Lower leg skin (tissue), 4 donors: ENCODE data around the gene PDE1C. TPM values are rescaled to one million over a fixed set of nuclear protein-coding genes. Genes with fewer than 3 reads are reported as not detected.

Experiments used
- DNase-seq, 2 donors: peaks; one replicate each; pipeline ENCODE4 v3.0.0-alpha.2; 2019; ENCODE audit warnings: low spot score in 2 of 2
- H3K4me3 ChIP-seq: fragments of 200-600 bp; sonication (generic); 2 replicates; pipeline ENCODE4 v1.5.1; 2017; ENCODE audit warnings: mild to moderate bottlenecking, low read depth; ENCODE audit not compliant: poor library complexity, severe bottlenecking
- CTCF ChIP-seq, 3 donors: fragments of 450-650 bp; IDR thresholded peaks; one replicate each; pipeline ENCODE4 v1.5.1; 2016; ENCODE audit warnings: antibody characterized with exemption in 3 of 3, mild to moderate bottlenecking in 3 of 3, moderate library complexity in 2 of 3
- POLR2A ChIP-seq, 2 donors: fragments of 450-650 bp; IDR thresholded peaks; one replicate each; pipeline ENCODE4 v1.6.1; 2016 to 2017; ENCODE audit warnings: antibody characterized with exemption in 2 of 2, mild to moderate bottlenecking in 1 of 2, moderate library complexity in 1 of 2
- WGBS, 2 donors: methylation state at CpG; one replicate each; pipeline ENCODE4 v1.1.5; 2018; 5-methylcytosine and 5-hydroxymethylcytosine counted together
- intact Hi-C: fragments of 100-400 bp; cut with DNase I; formaldehyde crosslinking; loops from one replicate; pipeline ENCODE4 v1.15.0; 2023; ENCODE audit warnings: low total_unique reads
- total RNA-seq, 4 donors: library from RNA; depleted of rRNA; stranded (reverse); fragments of >200 nt; gene quantifications; one replicate each; pipeline ENCODE4 v1.1.0, GENCODE V29; 2016

The PDE1C gene
- total RNA-seq, 4 donors from 2014 or later = 0.53 to 3.5 (median 3.0) TPM

GRCh38 chr7:31825576-31825975, 244.6 kb downstream of the PDE1C start:
- no peak for TF ChIP-seq CTCF (IDR thresholded peaks at IDR 0.05)
- TF ChIP-seq POLR2A (IDR thresholded peaks at IDR 0.05) = no peak
- no peak for DNase-seq
- no peak overlapping the region for H3K4me3 ChIP-seq
- intact Hi-C loops = no loop called here

- no peak for TF ChIP-seq CTCF (IDR thresholded peaks at IDR 0.05)
- no peak for TF ChIP-seq POLR2A (IDR thresholded peaks at IDR 0.05)
- no peak for DNase-seq
- H3K4me3 ChIP-seq = no peak overlapping the region
- intact Hi-C loops = no loop called here
- 86 to 89% methylated on average over 5 of the region's 5 CpGs for WGBS, 2 donors
Observed at GRCh38 chr7:31819031-31819430, 251.2 kb downstream of the PDE1C start.

DNA sequence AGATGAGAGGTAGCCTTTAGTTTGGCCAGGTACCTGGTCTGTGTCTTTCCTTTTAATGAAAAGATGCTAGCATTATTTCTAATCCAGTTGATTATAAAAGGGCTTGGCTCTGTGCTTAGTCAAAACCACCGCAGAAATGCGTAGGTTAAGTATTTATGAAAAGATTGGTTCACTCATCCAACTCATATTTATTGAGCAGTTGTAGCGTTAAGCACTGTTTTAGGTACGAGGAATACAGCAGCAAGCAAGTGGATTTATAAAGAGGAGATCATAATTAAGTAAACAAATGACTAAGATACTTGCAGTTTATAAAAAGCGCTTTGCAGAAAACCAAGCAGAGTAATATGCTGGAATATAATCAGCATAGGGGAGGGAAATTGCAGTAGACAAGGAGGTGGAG, 253.4 kb downstream of the PDE1C start:
- 83 to 88% methylated on average over 5 of the region's 5 CpGs for WGBS, 2 donors

DNA sequence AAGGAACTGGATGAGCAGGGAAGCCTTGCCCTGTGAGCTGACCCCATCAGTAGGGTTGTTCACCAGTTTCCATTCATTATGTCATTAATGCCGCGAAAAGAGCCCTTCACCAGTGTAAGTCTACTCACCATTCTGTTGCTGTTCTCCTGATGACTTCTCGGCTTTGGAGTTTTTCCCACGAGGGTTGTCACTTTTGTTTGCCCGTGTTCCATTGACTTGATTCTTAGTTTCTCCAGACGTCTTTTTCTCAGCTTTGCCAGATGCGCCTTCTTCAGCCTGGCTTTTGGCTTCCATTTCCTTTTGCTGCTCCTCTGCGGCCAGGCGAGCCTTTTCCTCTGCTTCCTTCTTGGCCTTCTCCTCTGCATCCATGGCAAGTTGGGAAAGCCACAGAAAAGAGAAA, 254.4 kb downstream of the PDE1C start:
- H3K4me3 ChIP-seq = no peak overlapping the region
- intact Hi-C loops = no loop called here
- 75 to 81% methylated on average over 9 of the region's 9 CpGs for WGBS, 2 donors
- no peak for TF ChIP-seq POLR2A (IDR thresholded peaks at IDR 0.05)
- no peak for TF ChIP-seq CTCF (IDR thresholded peaks at IDR 0.05)
- DNase-seq = no peak

More for the DNA sequence above, 253.4 kb downstream of the PDE1C start:
- TF ChIP-seq CTCF (IDR thresholded peaks at IDR 0.05) = no peak
- TF ChIP-seq POLR2A (IDR thresholded peaks at IDR 0.05) = no peak
- intact Hi-C loops = no loop called here
- no peak overlapping the region for H3K4me3 ChIP-seq
- DNase-seq = no peak

DNA sequence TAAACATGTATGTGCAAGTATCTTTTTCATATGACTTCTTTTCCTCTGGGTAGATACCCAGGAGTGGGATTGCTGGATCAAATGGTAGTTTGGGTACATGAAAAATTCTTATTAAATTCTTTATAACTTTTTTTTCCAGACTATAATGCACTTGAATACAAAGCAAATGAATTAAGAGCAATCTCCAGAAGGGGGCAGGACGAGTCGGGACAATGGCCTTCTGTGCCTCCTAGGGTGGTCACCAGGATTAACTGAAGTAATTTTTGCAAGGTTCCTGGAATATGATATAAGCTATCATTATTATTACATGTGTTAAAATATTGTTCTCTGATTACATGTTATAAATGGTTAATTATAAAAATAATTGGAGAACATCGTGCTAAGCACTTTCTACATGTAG, 256.0 kb downstream of the PDE1C start:
- TF ChIP-seq CTCF (IDR thresholded peaks at IDR 0.05) (no peak), POLR2A (IDR thresholded peaks at IDR 0.05) (no peak)
- WGBS, 2 donors = 77 to 82% methylated on average over 3 of the region's 3 CpGs
- intact Hi-C loops = no loop called here
- H3K4me3 ChIP-seq = no peak overlapping the region
- DNase-seq = no peak

- H3K4me3 ChIP-seq = no peak overlapping the region
- whole genome bisulfite sequencing, 2 donors = 21 to 23% methylated on average over 3 of the region's 3 CpGs
- intact Hi-C loops = no loop called here
- TF ChIP-seq CTCF (IDR thresholded peaks at IDR 0.05) (no peak), POLR2A (IDR thresholded peaks at IDR 0.05) (no peak)
- DNase-seq = no peak
Observed at GRCh38 chr7:31811650-31812461, 258.4 kb downstream of the PDE1C start.
